ENCODE measurements around the gene PRDM16.

The PRDM16 gene

GRCh38 chr1:3148171-3148570 is 79.2 kb downstream of the PRDM16 start:
- ChIA-PET CTCF (no interaction called here), POLR2A (no interaction called here)
- no peaks in the 10 kb centered on the region for H3K36me3 ChIP-seq (ENCODE audit: control insufficient read depth in 2 of 2, insufficient read depth in 1 of 2, low read length in 2 of 2)
- H3K27ac ChIP-seq (ENCODE audit: extremely low read depth, low read depth, low read length): no peak overlapping the region
- H3K4me1 ChIP-seq (ENCODE audit: control insufficient read depth, insufficient read depth, low read length): no peaks in the 10 kb centered on the region
- H3K4me3 ChIP-seq (ENCODE audit: low read depth, low read length): no peak overlapping the region
- no peaks in the 10 kb centered on the region for H3K9me3 ChIP-seq (ENCODE audit: control insufficient read depth, insufficient read depth, low read depth, low read length)
- 0 out of 2 replicates have a peak, but pooled peaks have one; percentile 33 for TF ChIP-seq SCRT2 (tag by site-specific recombination; IDR thresholded peaks at IDR 0.05)
- no peak for TF ChIP-seq ZNF645 (tag by site-specific recombination; IDR thresholded peaks at IDR 0.05)

- no peak overlapping the region for H3K27ac ChIP-seq (ENCODE audit: extremely low read depth, low read depth, low read length)
- TF ChIP-seq HIC1 (tag by site-specific recombination; IDR thresholded peaks at IDR 0.05) (no peak), ZNF169 (tag by site-specific recombination; IDR thresholded peaks at IDR 0.05) (no peak), KLF16 (tag by site-specific recombination; IDR thresholded peaks at IDR 0.05) (no peak), RBAK (tag by site-specific recombination; IDR thresholded peaks at IDR 0.05) (no peak), MYNN (tag by site-specific recombination; IDR thresholded peaks at IDR 0.05; ENCODE audit: borderline replicate concordance) (no peak)
- no peaks in the 10 kb centered on the region for H3K9me3 ChIP-seq (ENCODE audit: control insufficient read depth, insufficient read depth, low read depth, low read length)
- H3K4me1 ChIP-seq (ENCODE audit: control insufficient read depth, insufficient read depth, low read length): no peaks in the 10 kb centered on the region
- CTCF ChIA-PET: interaction anchor here (0.6 kb wide), 1 partner anchor 134 kb away, joined by 3 read pairs; no protein-coding TSS in a partner anchor
- POLR2A ChIA-PET: no interaction called here
- no peaks in the 10 kb centered on the region for H3K36me3 ChIP-seq (ENCODE audit: control insufficient read depth in 2 of 2, insufficient read depth in 1 of 2, low read length in 2 of 2)
- no peak overlapping the region for H3K4me3 ChIP-seq (ENCODE audit: low read depth, low read length)
Observed at GRCh38 chr1:3149277-3149676, 80.3 kb downstream of the PRDM16 start.

GRCh38 chr1:3151456-3151855 is 82.5 kb downstream of the PRDM16 start:
- ChIA-PET CTCF (no interaction called here), POLR2A (no interaction called here)
- H3K9me3 ChIP-seq (ENCODE audit: control insufficient read depth, insufficient read depth, low read depth, low read length): no peaks in the 10 kb centered on the region
- H3K36me3 ChIP-seq (ENCODE audit: control insufficient read depth in 2 of 2, insufficient read depth in 1 of 2, low read length in 2 of 2): no peaks in the 10 kb centered on the region
- no peak overlapping the region for H3K4me3 ChIP-seq (ENCODE audit: low read depth, low read length)
- no peak overlapping the region for H3K27ac ChIP-seq (ENCODE audit: extremely low read depth, low read depth, low read length)
- H3K4me1 ChIP-seq (ENCODE audit: control insufficient read depth, insufficient read depth, low read length): no peaks in the 10 kb centered on the region
- TF ChIP-seq ZNF23 (tag by site-specific recombination; IDR thresholded peaks at IDR 0.05; ENCODE audit: borderline replicate concordance) (no peak), ZNF585B (tag by site-specific recombination; IDR thresholded peaks at IDR 0.05) (no peak), ZNF133 (tag by site-specific recombination; IDR thresholded peaks at IDR 0.05) (no peak), KLF17 (tag by site-specific recombination; IDR thresholded peaks at IDR 0.05) (no peak), ZNF488 (tag by site-specific recombination; IDR thresholded peaks at IDR 0.05) (no peak), ZNF561 (tag by site-specific recombination; IDR thresholded peaks at IDR 0.05; ENCODE audit: borderline replicate concordance) (no peak), ZNF16 (tag by site-specific recombination; IDR thresholded peaks at IDR 0.05; ENCODE audit: low read depth) (no peak), ZNF626 (tag by site-specific recombination; IDR thresholded peaks at IDR 0.05) (no peak), ZNF37A (tag by site-specific recombination; IDR thresholded peaks at IDR 0.05) (no peak), ZNF366 (tag by site-specific recombination; conservative IDR thresholded peaks at IDR 0.05) (no peak), ZNF768 (tag by site-specific recombination; IDR thresholded peaks at IDR 0.05) (no peak)
